ENCODE measurements around the gene IGF2BP2.
"Not testable (repeated sequence)": the region's sequence is repeated elsewhere in the genome, so short reads cannot be mapped to it uniquely, and the experiment has no call there.

The IGF2BP2 gene

GRCh38 chr3:185639632-185640206 lies 185.1 kb downstream of the IGF2BP2 start:
- DNase-seq (ENCODE audit: low read depth), result no peak

- DNase-seq (ENCODE audit: low read depth), result not testable (repeated sequence)
These were observed 186.2 kb downstream of the IGF2BP2 start for GRCh38 chr3:185638651-185639050.

- no peak for DNase-seq (ENCODE audit: low read depth)
These were observed 187.5 kb downstream of the IGF2BP2 start for GRCh38 chr3:185637388-185637787.

GRCh38 chr3:185632996-185633395 lies 191.8 kb downstream of the IGF2BP2 start:
- no peak for DNase-seq (ENCODE audit: low read depth)

GRCh38 chr3:185631508-185632206 lies 193.2 kb downstream of the IGF2BP2 start:
- no peak for DNase-seq (ENCODE audit: low read depth)

GRCh38 chr3:185631108-185631507 lies 193.7 kb downstream of the IGF2BP2 start:
- DNase-seq (ENCODE audit: low read depth), result no peak

GRCh38 chr3:185630182-185630622 lies 194.6 kb downstream of the IGF2BP2 start:
- no peak for DNase-seq (ENCODE audit: low read depth)

- no peak for DNase-seq (ENCODE audit: low read depth)
These were observed 195.2 kb downstream of the IGF2BP2 start for GRCh38 chr3:185629554-185630181.

GRCh38 chr3:185625784-185626183 lies 199.1 kb downstream of the IGF2BP2 start:
- no peak for DNase-seq (ENCODE audit: low read depth)

GRCh38 chr3:185623939-185624665 lies 200.7 kb downstream of the IGF2BP2 start:
- DNase-seq (ENCODE audit: low read depth), result no peak

- DNase-seq (ENCODE audit: low read depth), result no peak
These were observed 211.8 kb downstream of the IGF2BP2 start for GRCh38 chr3:185613016-185613415.

GRCh38 chr3:185606196-185606595 lies 218.6 kb downstream of the IGF2BP2 start:
- DNase-seq (ENCODE audit: low read depth), result no peak

GRCh38 chr3:185605566-185605965 lies 219.3 kb downstream of the IGF2BP2 start:
- DNase-seq (ENCODE audit: low read depth), result no peak

GRCh38 chr3:185595526-185595925 lies 229.3 kb downstream of the IGF2BP2 start:
- DNase-seq (ENCODE audit: low read depth), result no peak

- DNase-seq (ENCODE audit: low read depth), result no peak
These were observed 230.8 kb downstream of the IGF2BP2 start for GRCh38 chr3:185594073-185594472.
